ENCODE results near the gene ACTR3C. TPM values are rescaled to one million over a fixed set of nuclear protein-coding genes. Genes with fewer than 3 reads are reported as not detected.

The ACTR3C gene
- total and polyA plus RNA-seq, 2 of the 13 experiments (the other 11 are each of a cell fraction or from before 2014, with no cell fraction given) = 3.8 to 7.5 TPM

- TF ChIP-seq ZNF788 (CRISPR knock-in tag; IDR thresholded peaks at IDR 0.05; ENCODE audit: borderline replicate concordance) = peak; percentile 81; the same call in 1 of the 2 replicates
- TF ChIP-seq MEIS2 (CRISPR knock-in tag; IDR thresholded peaks at IDR 0.05) = peak; percentile 49; the same call in 1 of the 2 replicates
- TF ChIP-seq ARNT2 (CRISPR knock-in tag; IDR thresholded peaks at IDR 0.05; ENCODE audit: low read depth) = peak; percentile 97; the same call in 1 of the 2 replicates
- no peak for TF ChIP-seq CHD4 (IDR thresholded peaks at IDR 0.05; ENCODE audit: borderline replicate concordance, low read length)
- TF ChIP-seq TSC22D2 (CRISPR knock-in tag; IDR thresholded peaks at IDR 0.05; ENCODE audit: borderline replicate concordance) = no peak; the same call in 1 of the 2 replicates
- peak in 1 of 2 experiments; percentile 16; a peak in 1 of 4 replicates for TF ChIP-seq ATF4 (CRISPR knock-in tag; IDR thresholded peaks at IDR 0.05)
- TF ChIP-seq ZNF83 (CRISPR knock-in tag; IDR thresholded peaks at IDR 0.05; ENCODE audit: borderline replicate concordance) = peak; percentile 38; the same call in 1 of the 2 replicates
- peak; percentile 83; the same call in 1 of the 2 replicates for TF ChIP-seq DR1 (CRISPR knock-in tag; IDR thresholded peaks at IDR 0.05)
- TF ChIP-seq PLRG1 (conservative IDR thresholded peaks at IDR 0.05) = no peak
- no peak for TF ChIP-seq GTF2F1 (IDR thresholded peaks at IDR 0.05; ENCODE audit: low read length)
- TF ChIP-seq SP2 (CRISPR knock-in tag; IDR thresholded peaks at IDR 0.05) = peak; percentile 61
- TF ChIP-seq ZBTB8A (CRISPR knock-in tag; IDR thresholded peaks at IDR 0.05; ENCODE audit: borderline replicate concordance, low read depth) = no peak; the same call in 1 of the 2 replicates
- TF ChIP-seq, protein P1, sequence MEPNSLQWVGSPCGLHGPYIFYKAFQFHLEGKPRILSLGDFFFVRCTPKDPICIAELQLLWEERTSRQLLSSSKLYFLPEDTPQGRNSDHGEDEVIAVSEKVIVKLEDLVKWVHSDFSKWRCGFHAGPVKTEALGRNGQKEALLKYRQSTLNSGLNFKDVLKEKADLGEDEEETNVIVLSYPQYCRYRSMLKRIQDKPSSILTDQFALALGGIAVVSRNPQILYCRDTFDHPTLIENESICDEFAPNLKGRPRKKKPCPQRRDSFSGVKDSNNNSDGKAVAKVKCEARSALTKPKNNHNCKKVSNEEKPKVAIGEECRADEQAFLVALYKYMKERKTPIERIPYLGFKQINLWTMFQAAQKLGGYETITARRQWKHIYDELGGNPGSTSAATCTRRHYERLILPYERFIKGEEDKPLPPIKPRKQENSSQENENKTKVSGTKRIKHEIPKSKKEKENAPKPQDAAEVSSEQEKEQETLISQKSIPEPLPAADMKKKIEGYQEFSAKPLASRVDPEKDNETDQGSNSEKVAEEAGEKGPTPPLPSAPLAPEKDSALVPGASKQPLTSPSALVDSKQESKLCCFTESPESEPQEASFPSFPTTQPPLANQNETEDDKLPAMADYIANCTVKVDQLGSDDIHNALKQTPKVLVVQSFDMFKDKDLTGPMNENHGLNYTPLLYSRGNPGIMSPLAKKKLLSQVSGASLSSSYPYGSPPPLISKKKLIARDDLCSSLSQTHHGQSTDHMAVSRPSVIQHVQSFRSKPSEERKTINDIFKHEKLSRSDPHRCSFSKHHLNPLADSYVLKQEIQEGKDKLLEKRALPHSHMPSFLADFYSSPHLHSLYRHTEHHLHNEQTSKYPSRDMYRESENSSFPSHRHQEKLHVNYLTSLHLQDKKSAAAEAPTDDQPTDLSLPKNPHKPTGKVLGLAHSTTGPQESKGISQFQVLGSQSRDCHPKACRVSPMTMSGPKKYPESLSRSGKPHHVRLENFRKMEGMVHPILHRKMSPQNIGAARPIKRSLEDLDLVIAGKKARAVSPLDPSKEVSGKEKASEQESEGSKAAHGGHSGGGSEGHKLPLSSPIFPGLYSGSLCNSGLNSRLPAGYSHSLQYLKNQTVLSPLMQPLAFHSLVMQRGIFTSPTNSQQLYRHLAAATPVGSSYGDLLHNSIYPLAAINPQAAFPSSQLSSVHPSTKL (CRISPR knock-in tag; IDR thresholded peaks at IDR 0.05) = peak; percentile 52
- peak; percentile 88; the same call in 1 of the 2 replicates for TF ChIP-seq TP53 (CRISPR knock-in tag; conservative IDR thresholded peaks at IDR 0.05)
- 0 out of 2 replicates have a peak, but pooled peaks have one; percentile 41 for TF ChIP-seq SP5 (CRISPR knock-in tag; IDR thresholded peaks at IDR 0.05; ENCODE audit: borderline replicate concordance, low read depth)
- TF ChIP-seq, protein P2, sequence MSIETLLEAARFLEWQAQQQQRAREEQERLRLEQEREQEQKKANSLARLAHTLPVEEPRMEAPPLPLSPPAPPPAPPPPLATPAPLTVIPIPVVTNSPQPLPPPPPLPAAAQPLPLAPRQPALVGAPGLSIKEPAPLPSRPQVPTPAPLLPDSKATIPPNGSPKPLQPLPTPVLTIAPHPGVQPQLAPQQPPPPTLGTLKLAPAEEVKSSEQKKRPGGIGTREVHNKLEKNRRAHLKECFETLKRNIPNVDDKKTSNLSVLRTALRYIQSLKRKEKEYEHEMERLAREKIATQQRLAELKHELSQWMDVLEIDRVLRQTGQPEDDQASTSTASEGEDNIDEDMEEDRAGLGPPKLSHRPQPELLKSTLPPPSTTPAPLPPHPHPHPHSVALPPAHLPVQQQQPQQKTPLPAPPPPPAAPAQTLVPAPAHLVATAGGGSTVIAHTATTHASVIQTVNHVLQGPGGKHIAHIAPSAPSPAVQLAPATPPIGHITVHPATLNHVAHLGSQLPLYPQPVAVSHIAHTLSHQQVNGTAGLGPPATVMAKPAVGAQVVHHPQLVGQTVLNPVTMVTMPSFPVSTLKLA (IDR thresholded peaks at IDR 0.05) = no peak; the same call in 1 of the 2 replicates
- TF ChIP-seq ZNF710 (CRISPR knock-in tag; IDR thresholded peaks at IDR 0.05; ENCODE audit: borderline replicate concordance) = peak; percentile 63; the same call in 1 of the 2 replicates
- peak; percentile 94 for TF ChIP-seq SALL2 (CRISPR knock-in tag; IDR thresholded peaks at IDR 0.05)
- TF ChIP-seq RFX5 (IDR thresholded peaks at IDR 0.05; ENCODE audit: low read depth, low read length) = no peak
- peak; percentile 33; the same call in 1 of the 2 replicates for TF ChIP-seq ZNF564 (CRISPR knock-in tag; IDR thresholded peaks at IDR 0.05)
- peak; percentile 97 for TF ChIP-seq RBFOX2 (IDR thresholded peaks at IDR 0.05; ENCODE audit: low read depth, low read length)
These were observed at the start of gene ACTR3C, which contains the start of gene LRRC61 (continued) for GRCh38 chr7:150322833-150323681.

All from HepG2 (cell line).